GM18526 (cell line): ENCODE data around the gene KDM2B.

Source experiments
- POLR2A ChIP-seq: IDR thresholded peaks from 3 replicates; pipeline ENCODE4 v1.6.1; 2011; ENCODE audit not compliant: insufficient read length; ENCODE audit errors: extremely low read depth

Gene KDM2B

DNA sequence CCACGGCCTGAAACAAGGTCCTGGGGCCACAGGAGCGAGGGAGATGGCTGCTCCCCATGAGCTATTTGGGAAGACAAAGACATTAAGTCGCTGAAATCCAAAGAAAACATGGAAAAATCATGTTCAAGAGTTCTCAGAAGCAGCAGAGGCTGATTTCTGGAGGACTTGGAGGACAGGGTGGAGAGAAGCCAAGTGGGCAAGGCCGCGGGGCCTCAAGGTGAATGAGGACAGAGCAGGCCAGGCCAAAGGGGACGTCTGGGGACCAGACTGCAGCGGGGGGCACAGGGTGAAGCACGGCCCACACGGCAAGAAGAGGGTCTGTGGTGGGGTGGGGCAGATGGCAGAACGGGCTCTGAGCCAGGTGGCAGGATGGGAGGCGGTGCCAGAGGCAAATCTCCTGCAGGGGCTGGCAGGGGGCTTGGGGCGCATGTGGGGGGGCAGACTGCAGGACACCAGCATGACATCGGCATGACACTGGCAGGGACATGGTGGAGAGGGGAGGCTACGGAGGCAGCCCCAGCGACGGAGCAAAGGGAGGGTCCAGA is 132.0 kb downstream of the KDM2B start:
- TF ChIP-seq POLR2A, result no peak

DNA sequence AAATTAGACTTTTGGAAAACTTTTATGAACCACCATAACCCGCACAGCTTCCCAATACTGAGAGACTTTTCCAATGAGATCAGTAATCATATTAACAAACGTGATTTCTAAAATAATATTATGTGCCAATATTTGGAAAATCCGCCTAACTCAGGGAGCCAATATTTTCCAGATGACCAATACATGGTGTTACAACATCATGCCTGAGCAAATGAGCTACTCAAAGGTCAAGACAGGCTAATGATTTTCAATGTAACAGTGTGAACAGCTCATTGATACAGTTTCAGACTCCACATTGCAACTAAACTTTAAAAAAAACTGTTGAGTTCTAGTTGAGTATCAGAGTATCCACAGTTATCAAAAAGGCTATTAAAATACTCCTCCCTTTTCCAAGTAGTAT is 134.1 kb downstream of the KDM2B start:
- no peak for TF ChIP-seq POLR2A

DNA sequence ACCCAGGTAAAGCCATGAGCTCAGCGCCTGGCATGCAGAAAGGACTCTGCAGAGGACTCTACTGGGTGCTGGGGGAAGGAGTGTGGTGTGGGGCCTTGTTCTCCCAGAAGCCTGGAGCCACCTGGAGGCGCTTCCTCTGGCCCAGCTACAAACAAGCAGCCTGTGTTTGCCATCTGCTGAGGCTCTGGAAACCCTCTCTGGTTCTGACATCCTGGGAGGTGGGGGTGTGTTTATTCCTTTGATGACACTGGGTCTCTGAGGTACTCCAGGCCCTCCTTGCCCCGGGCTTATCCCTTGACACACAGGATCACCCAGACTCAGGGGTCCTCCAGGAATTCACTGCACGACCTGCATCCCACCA is 136.0 kb downstream of the KDM2B start:
- no peak for TF ChIP-seq POLR2A

DNA sequence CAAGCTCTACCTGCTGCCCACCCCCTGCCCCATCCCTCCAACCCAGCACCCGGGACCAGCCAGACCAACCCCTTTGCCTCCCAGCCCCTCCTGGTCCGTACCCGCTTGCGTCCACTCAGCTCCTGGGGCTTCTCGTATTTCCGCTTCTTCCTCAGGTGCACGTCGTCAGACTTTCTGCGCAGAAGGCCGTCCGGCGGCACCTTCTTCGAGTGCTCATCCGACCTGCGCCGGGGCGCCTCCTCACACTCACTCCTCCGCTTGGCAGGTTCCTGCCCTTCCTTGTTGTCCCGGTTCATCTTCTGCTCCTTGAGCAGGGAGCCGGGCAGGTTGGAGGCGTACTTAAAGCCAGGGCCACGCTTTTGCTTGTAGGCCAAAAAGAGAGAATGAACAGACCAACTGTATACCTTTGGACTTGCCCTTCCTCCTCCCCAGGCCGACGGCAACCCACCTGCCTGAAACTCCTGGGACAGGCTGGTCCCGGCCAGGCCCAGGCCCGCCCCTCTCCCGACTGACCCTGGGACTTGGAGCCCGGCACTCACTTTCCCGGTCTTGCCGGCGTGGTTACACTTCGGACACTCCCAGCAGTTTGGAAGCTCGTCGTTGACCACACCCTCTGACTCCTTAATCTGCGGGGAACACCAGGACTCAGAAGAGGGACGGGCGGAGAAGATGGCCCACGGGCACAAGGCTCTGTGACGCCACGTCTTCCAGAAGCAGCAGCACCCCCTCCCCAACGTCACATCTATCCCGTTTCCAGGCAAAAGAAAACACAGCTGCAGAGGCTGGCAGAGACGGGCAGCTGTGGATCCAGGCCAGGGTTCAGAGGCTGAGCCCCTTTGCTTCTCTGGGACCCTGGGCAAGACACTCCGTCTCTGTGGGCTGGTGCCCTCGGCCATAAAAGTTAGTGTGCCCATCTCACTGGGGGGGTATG is 136.6 kb downstream of the KDM2B start:
- no peak for TF ChIP-seq POLR2A

DNA sequence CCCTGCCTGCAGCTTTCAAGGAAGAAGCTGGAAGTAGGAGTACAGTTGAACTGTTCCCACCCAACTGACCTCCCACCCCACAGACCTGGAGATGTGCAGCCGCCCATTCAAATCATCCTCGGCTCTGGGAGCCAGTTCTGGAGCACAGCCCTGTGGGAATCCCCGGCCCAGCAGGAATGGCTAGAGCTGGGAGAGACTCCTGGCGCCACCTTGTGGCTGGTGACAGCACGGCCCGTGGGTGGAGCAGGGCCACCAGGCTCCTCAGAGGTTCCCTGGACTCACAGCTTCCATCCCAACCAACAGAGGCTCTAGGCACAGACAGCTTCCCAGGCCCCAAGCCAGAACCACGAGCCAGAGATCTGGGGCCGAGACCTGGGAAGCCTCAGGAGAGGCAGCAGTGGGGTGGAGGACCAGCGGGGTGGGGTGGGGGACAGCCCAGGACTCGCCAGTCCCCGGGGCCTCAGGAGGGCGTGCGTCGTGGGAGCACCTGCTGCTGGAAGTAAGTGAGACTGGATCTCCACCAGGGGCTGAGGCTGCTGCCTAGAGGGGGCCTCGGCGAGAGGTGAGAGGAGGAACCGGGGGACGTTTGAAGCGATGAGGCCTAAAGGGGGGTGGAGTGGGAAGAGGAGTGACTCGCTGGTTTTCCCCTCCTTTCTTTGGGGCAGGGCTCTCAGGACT is 137.5 kb downstream of the KDM2B start:
- TF ChIP-seq POLR2A, result no peak

DNA sequence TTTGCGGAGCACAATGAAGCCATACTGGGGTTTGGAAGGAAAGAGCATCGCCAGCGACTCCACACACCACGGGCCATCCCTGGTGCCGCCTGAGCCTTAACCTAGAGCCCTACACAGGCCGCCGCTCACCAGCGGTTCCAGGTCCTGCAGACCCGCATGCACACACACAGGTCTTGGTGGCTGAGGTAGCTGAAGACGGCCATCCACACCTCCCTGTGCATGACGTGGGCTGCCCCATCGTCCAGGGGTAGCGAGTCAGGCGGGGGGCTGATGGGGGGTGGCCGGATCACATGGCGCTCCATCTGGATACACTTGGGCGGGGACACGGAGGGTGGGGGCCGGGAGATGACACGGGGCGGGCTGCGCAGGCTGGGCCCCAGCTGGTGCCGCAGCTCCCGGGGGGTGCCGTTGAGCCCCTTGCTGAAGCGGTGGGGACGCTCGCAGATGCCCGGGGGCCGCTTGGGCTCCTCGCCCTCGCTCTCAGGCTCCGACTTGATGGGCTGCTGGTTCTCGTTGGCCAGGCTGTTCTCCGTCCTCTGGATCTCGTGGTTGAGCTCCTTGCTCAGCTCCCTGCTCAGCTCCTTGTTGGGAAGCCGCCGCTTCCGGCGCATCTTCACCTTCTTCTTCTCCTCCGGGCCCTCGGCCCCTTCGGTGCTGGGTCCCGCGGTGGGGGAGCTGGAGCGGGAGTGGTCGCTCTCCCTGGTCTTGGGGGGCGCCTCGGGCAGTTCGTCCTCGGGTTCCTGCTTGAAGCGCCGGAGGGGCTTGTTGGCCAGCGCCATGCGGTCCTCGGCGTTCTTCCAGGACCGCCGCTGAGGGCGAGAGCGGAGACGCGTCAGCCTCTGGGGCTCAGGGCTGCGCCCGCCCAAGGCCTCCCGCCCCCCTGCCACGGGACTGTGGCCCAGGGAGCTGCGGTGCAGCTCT is 138.5 kb downstream of the KDM2B start:
- no peak for TF ChIP-seq POLR2A

DNA sequence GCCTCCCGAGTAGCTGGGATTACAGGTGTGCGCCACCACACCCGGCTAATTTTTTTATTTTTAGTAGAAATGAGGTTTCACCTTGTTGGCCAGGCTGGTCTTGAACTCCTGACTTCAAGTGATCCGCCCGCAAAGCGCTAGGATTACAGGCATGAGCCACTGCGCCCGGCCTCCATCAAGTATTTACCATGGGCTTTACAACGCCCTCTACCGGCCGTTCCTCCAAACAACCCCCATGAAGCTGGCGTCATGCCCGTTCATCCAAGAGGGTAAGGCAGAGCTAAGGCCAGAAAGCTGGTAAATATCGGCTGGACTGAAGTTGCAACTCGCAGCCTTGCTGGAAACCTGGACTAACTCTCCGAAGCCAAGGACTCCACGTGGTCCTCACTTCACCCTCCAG is 139.3 kb downstream of the KDM2B start:
- no peak for TF ChIP-seq POLR2A

DNA sequence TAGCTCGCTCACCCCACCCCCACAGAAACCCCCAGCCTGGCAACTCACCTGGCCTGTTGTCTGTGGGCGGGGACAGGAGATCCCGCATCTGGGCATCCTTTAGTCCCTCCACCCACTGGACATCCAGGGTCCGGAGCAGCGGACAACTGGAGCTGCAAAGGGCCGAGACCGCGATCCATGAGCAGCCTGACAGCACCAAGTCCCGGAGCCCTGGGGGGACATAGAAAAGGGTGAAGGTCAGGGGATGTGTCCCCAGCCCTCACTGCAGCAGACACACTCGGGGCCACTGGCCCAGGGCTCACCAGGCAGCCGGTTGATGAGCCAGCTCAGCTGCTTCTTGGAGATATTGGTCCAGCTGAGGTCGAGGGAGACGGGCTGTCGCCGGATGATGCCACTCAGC is 140.1 kb downstream of the KDM2B start:
- TF ChIP-seq POLR2A, result no peak

DNA sequence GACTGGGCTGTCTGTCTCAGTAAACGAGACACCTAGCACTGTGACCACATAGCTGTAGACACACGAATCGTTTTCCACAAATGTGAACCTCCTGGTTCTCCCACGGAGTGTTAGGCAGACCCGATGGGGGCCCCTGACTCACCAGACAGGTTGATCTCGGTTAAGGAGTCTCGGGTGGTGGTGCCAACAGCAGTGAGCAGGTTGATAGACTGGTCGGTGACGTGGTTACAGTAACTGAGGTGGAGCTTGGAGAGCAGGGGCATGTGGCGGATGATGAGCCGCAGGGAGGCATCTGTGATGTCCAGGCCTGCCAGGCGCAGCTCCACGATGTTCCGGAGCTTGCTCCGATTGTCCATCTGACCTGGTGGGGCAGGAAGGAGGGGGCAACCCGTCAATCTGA is 141.1 kb downstream of the KDM2B start:
- no peak for TF ChIP-seq POLR2A

DNA sequence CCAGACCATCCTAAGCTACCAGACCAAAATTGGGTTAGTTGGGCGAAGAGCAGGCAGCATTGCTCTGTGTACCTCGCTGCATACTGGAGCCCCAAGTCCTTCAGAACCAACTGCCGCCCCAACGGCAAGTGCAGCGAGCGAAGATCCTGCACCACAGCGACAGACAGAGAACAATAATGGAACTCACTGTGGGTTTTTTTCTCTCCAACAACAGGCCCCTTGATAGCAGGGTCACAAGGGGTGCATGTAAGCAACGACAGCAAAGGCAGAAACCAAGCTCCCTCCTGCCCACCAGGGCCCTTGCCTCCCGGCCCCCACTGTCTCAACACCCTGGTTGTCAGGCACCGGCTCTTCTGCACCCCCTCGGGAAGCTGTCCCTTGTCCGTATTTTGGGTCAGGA is 141.9 kb downstream of the KDM2B start:
- TF ChIP-seq POLR2A, result no peak

DNA sequence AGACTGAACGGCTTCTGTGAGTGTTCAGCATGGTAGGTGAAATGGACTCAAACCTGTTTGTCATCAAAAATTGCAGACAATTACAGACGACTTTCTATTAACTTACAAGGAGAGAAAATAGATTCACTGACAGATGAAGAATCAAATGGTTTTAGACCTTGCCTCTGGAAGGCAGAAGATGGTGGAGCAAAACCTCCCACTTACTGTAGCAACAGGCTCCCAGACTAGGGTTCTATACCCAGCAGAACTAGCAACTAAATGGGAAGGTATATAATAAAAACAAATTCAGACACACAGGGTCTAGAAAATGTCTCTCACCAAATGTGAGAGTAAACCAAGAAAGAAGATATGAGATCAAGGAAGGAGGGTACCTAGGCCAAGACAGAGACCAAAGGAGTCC is 144.1 kb downstream of the KDM2B start:
- no peak for TF ChIP-seq POLR2A

DNA sequence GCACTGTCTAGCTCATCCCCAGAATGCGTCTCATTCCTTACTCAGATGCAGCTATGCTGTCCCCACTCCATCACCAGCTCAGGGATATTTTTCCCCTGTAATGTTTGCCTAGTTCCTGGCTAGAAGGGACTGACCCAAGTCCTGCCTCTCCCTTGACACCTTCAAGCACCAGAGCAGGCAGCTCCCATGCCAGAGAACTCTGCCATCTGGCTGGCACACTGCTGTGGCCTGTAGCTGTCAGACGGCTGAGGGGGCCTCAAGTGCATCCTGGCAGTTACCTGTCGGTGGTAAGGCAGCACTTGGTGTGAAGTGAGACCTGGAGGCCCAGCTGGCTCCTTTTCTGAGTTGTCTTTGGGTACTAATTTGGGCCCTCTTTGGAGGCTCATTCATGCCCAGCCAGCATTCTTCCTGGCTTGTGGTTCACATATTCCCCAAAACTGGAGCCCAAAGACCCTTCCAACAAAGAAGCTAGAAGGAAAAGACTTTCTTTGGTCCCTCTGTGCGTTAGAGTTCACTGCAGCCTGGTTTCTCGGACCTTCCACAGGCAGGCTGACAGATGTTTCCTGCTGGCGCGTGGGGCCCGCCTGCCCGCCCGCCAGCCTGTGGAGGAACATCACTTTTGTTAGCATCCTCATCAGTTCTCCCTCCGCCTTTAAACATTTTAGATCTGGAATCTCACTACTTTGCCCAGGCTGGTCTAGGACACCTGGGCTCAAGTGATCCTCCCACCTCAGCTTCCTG is 147.9 kb downstream of the KDM2B start:
- no peak for TF ChIP-seq POLR2A

DNA sequence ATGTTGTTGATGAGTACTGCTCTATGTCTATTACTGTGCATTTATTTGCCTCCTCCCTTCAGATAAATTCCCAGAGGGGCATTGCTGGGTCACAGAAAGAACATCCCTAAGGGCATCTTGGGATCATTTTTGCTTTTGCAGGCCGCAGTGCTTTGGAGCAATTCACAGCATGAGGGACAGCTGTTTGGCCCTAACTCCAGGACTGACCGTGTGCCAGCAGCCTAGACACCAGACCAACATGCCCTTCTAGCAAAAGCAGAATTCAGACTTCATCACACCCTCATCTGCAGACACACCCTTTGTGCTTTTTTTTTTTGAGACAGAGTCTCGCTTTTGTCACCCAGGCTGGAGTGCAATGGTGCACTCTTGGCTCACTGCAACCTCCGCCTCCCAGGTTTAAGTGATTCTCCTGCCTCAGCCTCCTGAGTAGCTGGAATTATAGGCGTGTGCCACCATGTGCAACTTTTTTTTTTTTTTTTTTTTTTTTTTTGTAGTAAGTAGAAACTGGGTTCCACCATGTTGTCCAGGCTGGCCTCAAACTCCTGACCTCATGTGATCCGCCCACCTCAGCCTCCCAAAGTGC is 149.9 kb downstream of the KDM2B start:
- TF ChIP-seq POLR2A, result no peak

DNA sequence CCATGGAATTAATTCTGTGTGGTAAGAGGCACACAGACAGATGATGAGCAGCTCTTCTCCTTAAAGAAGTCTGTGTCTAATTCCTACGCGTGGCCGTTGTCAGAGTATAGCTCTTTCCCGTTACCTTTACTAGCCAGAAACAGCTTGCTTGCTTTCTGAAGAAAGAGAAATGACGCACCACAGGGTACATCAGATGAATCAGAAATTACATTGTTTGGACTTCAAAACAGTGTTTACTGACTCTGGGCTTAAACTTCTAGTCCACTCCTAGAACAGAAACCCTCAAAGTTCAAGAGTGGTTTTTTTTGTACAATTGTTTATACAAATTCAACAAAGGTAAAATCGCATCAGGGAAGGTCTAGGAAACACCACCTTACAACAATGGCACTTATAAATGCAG is 151.9 kb downstream of the KDM2B start:
- TF ChIP-seq POLR2A, result no peak
